Thoracic aorta (tissue), 2 donors: ENCODE results near the gene CHL1. TPM values are rescaled to one million over a fixed set of nuclear protein-coding genes. Genes with fewer than 3 reads are reported as not detected.

Experiments used
- ATAC-seq: fragments of 150-250 bp; one replicate; pipeline ENCODE4 v1.8.0; 2017; ENCODE audit warnings: low read depth; ENCODE audit not compliant: insufficient number of reproducible peaks, low FRiP score
- DNase-seq: peaks from one replicate; pipeline ENCODE4 v3.0.0-alpha.2; 2020; ENCODE audit warnings: low spot score
- H3K27ac ChIP-seq, 2 donors: fragments of 200-600 bp; sonication (generic); 1 replicate in 1 of 2; 2 replicates in 1 of 2; pipeline ENCODE4 v1.5.1; 2016; ENCODE audit warnings: mild to moderate bottlenecking in 2 of 2, moderate library complexity in 2 of 2
- H3K27me3 ChIP-seq: fragments of 200-600 bp; sonication (generic); replicated peaks from 2 replicates; pipeline ENCODE4 v1.6.0; 2016; ENCODE audit warnings: mild to moderate bottlenecking; ENCODE audit not compliant: insufficient read depth
- H3K36me3 ChIP-seq: fragments of 200-600 bp; sonication (generic); one replicate; pipeline ENCODE4 v1.5.1; 2016
- H3K4me1 ChIP-seq, 2 donors: fragments of 200-600 bp; sonication (generic); 1 replicate in 1 of 2; 2 replicates in 1 of 2; pipeline versions ENCODE4 v1.5.1 to v1.6.0; 2016; ENCODE audit warnings: low read depth in 2 of 2, mild to moderate bottlenecking in 1 of 2; ENCODE audit not compliant: control insufficient read depth in 1 of 2
- H3K4me3 ChIP-seq: fragments of 200-600 bp; sonication (generic); 2 replicates; pipeline ENCODE4 v1.5.1; 2016; ENCODE audit warnings: mild to moderate bottlenecking
- H3K9me3 ChIP-seq: fragments of 200-600 bp; sonication (generic); 2 replicates; pipeline ENCODE4 v1.5.1; 2016
- total RNA-seq, 2 donors: library from RNA; depleted of rRNA; stranded (reverse); fragments of >200 nt; gene quantifications; one replicate each; pipeline versions ENCODE4 v1.1.0 to v1.2.3, GENCODE V29; 2016
- TF ChIP-seq, protein P1 (sequence below): fragments of 200-600 bp; sonication (generic); IDR thresholded peaks from one replicate; pipeline ENCODE4 v1.5.1; 2019; ENCODE audit warnings: antibody characterized with exemption

Gene CHL1
- total RNA-seq, 2 donors from 2014 or later, result 2.0 to 7.5 TPM

DNA sequence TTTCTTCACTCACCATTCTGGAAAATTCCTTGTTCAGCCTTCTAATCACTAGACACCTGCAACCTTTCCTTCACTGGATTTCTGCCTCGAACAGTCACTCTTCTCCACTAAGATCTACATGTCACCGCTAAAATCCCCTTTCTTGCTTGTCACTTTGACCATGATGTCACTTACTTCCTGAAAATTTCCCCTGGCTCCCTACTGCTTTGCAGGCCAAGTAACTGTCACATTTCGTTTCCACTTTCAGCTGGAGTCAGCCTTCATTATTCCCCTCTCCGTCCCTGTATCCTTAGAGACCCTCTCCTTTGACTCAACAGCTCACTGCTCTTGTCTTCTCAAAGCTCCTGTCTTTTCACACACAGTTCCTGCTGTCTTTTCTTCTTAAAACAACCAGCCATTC lies 15.9 kb downstream of the CHL1 start:
- Histone ChIP-seq H3K4me3 (no peak overlapping the region), H3K27me3 (no peaks in the 10 kb centered on the region), H3K9me3 (no peaks in the 10 kb centered on the region), H3K27ac (no peak overlapping the region), H3K36me3 (no peaks in the 10 kb centered on the region), H3K4me1 (no peaks in the 10 kb centered on the region)
- DNase-seq (no peak), ATAC-seq (no peak)
- TF ChIP-seq, protein P1, sequence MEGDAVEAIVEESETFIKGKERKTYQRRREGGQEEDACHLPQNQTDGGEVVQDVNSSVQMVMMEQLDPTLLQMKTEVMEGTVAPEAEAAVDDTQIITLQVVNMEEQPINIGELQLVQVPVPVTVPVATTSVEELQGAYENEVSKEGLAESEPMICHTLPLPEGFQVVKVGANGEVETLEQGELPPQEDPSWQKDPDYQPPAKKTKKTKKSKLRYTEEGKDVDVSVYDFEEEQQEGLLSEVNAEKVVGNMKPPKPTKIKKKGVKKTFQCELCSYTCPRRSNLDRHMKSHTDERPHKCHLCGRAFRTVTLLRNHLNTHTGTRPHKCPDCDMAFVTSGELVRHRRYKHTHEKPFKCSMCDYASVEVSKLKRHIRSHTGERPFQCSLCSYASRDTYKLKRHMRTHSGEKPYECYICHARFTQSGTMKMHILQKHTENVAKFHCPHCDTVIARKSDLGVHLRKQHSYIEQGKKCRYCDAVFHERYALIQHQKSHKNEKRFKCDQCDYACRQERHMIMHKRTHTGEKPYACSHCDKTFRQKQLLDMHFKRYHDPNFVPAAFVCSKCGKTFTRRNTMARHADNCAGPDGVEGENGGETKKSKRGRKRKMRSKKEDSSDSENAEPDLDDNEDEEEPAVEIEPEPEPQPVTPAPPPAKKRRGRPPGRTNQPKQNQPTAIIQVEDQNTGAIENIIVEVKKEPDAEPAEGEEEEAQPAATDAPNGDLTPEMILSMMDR, result no peak

DNA sequence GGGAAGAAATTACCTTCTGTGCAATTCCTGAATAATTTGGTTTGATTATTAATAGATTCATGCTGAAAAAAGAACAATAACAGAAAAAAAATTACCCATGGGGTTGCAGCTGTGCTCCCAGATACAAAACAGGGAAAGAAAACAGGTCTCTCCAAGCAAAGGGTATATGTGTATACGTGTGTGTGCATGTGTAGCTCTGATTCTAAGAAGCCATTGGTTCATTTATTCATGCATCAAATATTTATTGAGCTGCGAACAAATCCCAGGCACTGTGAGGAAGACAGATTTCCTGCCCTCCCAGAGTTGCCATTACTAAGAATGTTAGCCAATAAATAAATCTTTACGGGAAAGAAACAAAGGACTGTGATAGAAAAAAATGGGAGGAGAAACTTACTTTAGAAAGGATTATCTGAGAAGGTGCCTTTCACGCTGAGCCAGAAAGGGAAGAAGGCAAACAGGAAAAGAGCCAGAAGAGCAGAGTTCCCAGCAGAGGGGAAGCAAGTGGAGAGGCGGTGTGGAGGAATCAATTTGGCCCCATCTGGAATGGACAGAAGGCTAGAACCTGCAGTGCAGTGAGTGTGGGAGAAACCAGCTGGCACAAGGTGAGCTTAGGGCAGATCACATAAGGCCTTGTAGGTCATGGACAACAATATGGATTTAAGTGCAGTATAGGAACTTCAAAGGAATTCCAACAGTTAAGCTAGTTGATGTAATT lies 20.7 kb downstream of the CHL1 start:
- Histone ChIP-seq H3K27ac (no peak overlapping the region), H3K27me3 (no peaks in the 10 kb centered on the region), H3K4me1 (no peaks in the 10 kb centered on the region), H3K36me3 (no peaks in the 10 kb centered on the region), H3K9me3 (no peaks in the 10 kb centered on the region), H3K4me3 (no peak overlapping the region)
- TF ChIP-seq, protein P1, result no peak
- ATAC-seq, result no peak
- DNase-seq, result no peak

DNA sequence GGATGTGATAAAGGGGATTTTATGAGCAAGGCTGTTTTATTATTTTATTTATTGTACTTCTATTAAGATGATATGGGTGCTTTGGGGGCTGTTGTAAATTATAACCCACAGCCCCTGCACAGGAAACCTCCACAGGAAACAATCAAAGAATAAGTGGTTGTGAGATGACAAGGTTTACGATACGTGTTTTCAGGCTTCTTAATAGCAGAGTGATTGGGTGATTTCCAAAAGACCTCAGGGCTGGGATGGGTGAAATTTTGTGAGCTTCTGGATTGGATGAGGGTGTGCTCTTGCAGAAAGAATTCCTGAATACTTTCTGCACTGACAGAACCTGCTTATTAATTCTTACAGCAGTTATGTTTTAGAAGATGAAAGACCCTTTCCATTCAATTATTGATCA lies 21.4 kb downstream of the CHL1 start:
- H3K4me3 ChIP-seq, result no peak overlapping the region
- no peak for DNase-seq
- H3K27me3 ChIP-seq, result no peaks in the 10 kb centered on the region
- TF ChIP-seq, protein P1, result no peak
- no peak overlapping the region for H3K27ac ChIP-seq
- no peaks in the 10 kb centered on the region for H3K9me3 ChIP-seq
- no peaks in the 10 kb centered on the region for H3K36me3 ChIP-seq
- ATAC-seq, result no peak
- no peaks in the 10 kb centered on the region for H3K4me1 ChIP-seq

DNA sequence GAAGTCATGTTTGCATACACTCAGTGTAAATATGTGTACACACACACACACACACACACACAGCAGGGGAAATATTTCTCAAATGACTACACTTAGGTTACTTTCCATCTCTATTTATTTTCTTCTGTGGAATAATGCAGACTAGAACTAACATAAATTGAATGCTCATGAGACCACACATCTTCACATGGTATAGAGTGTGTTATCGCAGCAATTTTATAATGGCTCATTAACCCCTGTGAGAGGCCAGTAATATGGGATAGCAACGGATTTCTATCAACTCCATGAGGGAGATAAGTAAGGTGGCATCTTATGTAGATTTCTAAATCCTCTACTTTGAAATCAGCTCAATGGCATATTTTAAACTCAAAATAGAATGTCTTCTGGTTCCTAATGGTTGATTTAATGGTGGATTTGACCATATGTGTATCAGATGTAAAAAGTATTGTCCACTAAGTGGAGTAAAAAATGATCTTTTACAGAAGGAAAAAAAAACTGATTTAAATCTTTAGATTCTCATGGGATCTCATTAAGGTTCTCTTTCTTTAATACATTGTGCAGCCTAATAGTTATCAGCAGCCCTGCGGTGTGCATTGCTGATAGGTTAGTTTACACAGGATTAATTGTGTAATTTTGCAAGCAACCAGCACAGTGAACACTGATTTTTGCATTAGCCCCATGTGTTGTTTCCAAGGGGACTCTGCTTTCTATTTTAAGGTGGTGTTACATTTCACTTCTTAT lies 32.0 kb downstream of the CHL1 start:
- ATAC-seq, result no peak
- DNase-seq, result no peak
- Histone ChIP-seq H3K4me1 (no peaks in the 10 kb centered on the region), H3K36me3 (no peaks in the 10 kb centered on the region), H3K4me3 (no peak overlapping the region), H3K27ac (no peak overlapping the region), H3K9me3 (no peaks in the 10 kb centered on the region), H3K27me3 (no peaks in the 10 kb centered on the region)
- TF ChIP-seq, protein P1, result no peak

DNA sequence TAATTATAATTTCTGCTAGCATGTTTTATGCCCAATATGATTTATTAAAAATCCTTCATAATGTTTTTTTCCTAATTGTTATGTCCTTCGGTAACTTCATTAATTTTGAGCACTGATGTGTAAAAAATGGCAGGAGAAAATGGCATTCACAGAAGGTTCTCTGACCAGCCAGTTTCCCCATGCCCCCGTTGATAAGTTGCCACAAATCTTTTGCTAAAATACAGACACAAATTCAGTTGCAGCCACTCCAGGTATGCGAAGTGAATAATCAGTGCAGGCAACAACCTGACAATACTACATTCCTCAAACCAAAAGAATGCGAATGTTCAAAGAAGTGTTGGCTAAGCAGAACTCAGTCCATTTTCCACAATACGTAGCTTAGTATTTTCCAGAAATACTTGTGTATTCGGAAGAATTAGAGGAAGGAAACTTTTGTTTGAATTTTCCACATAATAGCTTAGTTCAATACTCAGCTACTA lies 32.7 kb downstream of the CHL1 start:
- H3K9me3 ChIP-seq, result no peaks in the 10 kb centered on the region
- no peak overlapping the region for H3K4me3 ChIP-seq
- no peak for ATAC-seq
- no peak overlapping the region for H3K27ac ChIP-seq
- no peaks in the 10 kb centered on the region for H3K27me3 ChIP-seq
- no peaks in the 10 kb centered on the region for H3K4me1 ChIP-seq
- TF ChIP-seq, protein P1, result no peak
- no peaks in the 10 kb centered on the region for H3K36me3 ChIP-seq
- DNase-seq, result no peak
